ENCODE results near the gene CUX1. TPM values are rescaled to one million over a fixed set of nuclear protein-coding genes. Genes with fewer than 3 reads are reported as not detected.

Gene CUX1
- total RNA-seq, 2 experiments from 2014 or later = 35.6 to 38.0 TPM

GRCh38 chr7:101911800-101912715 is 94.6 kb downstream of the CUX1 start:
- Histone ChIP-seq H3K36me3 (ENCODE audit: insufficient read depth, low read length) (peaks cover 14% of the 10 kb centered on the region), H3K27me3 (ENCODE audit: control insufficient read depth in 1 of 2, insufficient read depth in 2 of 2, low read length in 2 of 2) (no peaks in the 10 kb centered on the region), H3K27ac (ENCODE audit: low read depth in 1 of 2, low read length in 2 of 2) (no peak overlapping the region), H3K4me3 (ENCODE audit: low read length) (no peak overlapping the region), H3K9me3 (ENCODE audit: control insufficient read depth in 1 of 2, insufficient read depth in 1 of 2, low read length in 2 of 2) (no peaks in the 10 kb centered on the region), H3K4me1 (ENCODE audit: insufficient read depth, low read length) (no peaks in the 10 kb centered on the region)
- intact Hi-C loops (cut with DNase I, micrococcal nuclease) = no loop called here
- ATAC-seq (ENCODE audit: poor library complexity) (no peak), DNase-seq (no peak)
- Mint-ChIP-seq H3K4me3 (no peak overlapping the region), H3K27me3 (no peaks in the 10 kb centered on the region), H3K9me3 (no peaks in the 10 kb centered on the region), H3K27ac (no peak overlapping the region), H3K36me3 (ENCODE audit: low read depth) (peaks cover 27% of the 10 kb centered on the region), H3K4me1 (ENCODE audit: low read depth) (peaks cover 17% of the 10 kb centered on the region)
- TF ChIP-seq CTCF (IDR thresholded peaks at IDR 0.05) = no peak
- ChIA-PET POLR2A (no interaction called here), CTCF (no interaction called here)

- Histone ChIP-seq H3K9me3 (ENCODE audit: control insufficient read depth in 1 of 2, insufficient read depth in 1 of 2, low read length in 2 of 2) (no peaks in the 10 kb centered on the region), H3K4me3 (ENCODE audit: low read length) (no peak overlapping the region), H3K36me3 (ENCODE audit: insufficient read depth, low read length) (peaks cover 21% of the 10 kb centered on the region), H3K27me3 (ENCODE audit: control insufficient read depth in 1 of 2, insufficient read depth in 2 of 2, low read length in 2 of 2) (no peaks in the 10 kb centered on the region), H3K27ac (ENCODE audit: low read depth in 1 of 2, low read length in 2 of 2) (no peak overlapping the region), H3K4me1 (ENCODE audit: insufficient read depth, low read length) (no peaks in the 10 kb centered on the region)
- POLR2A ChIA-PET = no interaction called here
- ATAC-seq (ENCODE audit: poor library complexity) (no peak), DNase-seq (no peak)
- Mint-ChIP-seq H3K27me3 (no peaks in the 10 kb centered on the region), H3K9me3 (no peaks in the 10 kb centered on the region), H3K4me1 (ENCODE audit: low read depth) (peaks cover 17% of the 10 kb centered on the region), H3K36me3 (ENCODE audit: low read depth) (peaks cover 31% of the 10 kb centered on the region), H3K4me3 (no peak overlapping the region), H3K27ac (peak overlapping the region; percentile 30)
- intact Hi-C loops (cut with DNase I, micrococcal nuclease) = no loop called here
- TF ChIP-seq CTCF (IDR thresholded peaks at IDR 0.05) = no peak
- CTCF ChIA-PET = no interaction called here
These were observed 95.3 kb downstream of the CUX1 start for GRCh38 chr7:101912716-101913110.

GRCh38 chr7:101913247-101913721 is 95.9 kb downstream of the CUX1 start:
- H3K27me3 Mint-ChIP-seq = no peaks in the 10 kb centered on the region
- peaks cover 17% of the 10 kb centered on the region for H3K4me1 Mint-ChIP-seq (ENCODE audit: low read depth)
- no peak overlapping the region for H3K27ac ChIP-seq (ENCODE audit: low read depth in 1 of 2, low read length in 2 of 2)
- no peak overlapping the region for H3K4me3 ChIP-seq (ENCODE audit: low read length)
- H3K36me3 ChIP-seq (ENCODE audit: insufficient read depth, low read length) = peaks cover 21% of the 10 kb centered on the region
- POLR2A ChIA-PET = no interaction called here
- H3K9me3 ChIP-seq (ENCODE audit: control insufficient read depth in 1 of 2, insufficient read depth in 1 of 2, low read length in 2 of 2) = no peaks in the 10 kb centered on the region
- CTCF ChIA-PET = no interaction called here
- H3K27ac Mint-ChIP-seq = no peak overlapping the region
- H3K9me3 Mint-ChIP-seq = no peaks in the 10 kb centered on the region
- no peak overlapping the region for H3K4me3 Mint-ChIP-seq
- no peak for TF ChIP-seq CTCF (IDR thresholded peaks at IDR 0.05)
- ATAC-seq (ENCODE audit: poor library complexity) (no peak), DNase-seq (no peak)
- H3K27me3 ChIP-seq (ENCODE audit: control insufficient read depth in 1 of 2, insufficient read depth in 2 of 2, low read length in 2 of 2) = no peaks in the 10 kb centered on the region
- intact Hi-C loops (cut with DNase I, micrococcal nuclease) = no loop called here
- H3K4me1 ChIP-seq (ENCODE audit: insufficient read depth, low read length) = no peaks in the 10 kb centered on the region
- H3K36me3 Mint-ChIP-seq (ENCODE audit: low read depth) = peaks cover 34% of the 10 kb centered on the region
